ENCODE data around the gene GRID2. TPM values are rescaled to one million over a fixed set of nuclear protein-coding genes. Genes with fewer than 3 reads are reported as not detected.

GRID2 gene
- polyA plus RNA-seq, 1 donor (not counting 4 experiments of a cell fraction or from before 2014, with no cell fraction given) = not detected

DNA sequence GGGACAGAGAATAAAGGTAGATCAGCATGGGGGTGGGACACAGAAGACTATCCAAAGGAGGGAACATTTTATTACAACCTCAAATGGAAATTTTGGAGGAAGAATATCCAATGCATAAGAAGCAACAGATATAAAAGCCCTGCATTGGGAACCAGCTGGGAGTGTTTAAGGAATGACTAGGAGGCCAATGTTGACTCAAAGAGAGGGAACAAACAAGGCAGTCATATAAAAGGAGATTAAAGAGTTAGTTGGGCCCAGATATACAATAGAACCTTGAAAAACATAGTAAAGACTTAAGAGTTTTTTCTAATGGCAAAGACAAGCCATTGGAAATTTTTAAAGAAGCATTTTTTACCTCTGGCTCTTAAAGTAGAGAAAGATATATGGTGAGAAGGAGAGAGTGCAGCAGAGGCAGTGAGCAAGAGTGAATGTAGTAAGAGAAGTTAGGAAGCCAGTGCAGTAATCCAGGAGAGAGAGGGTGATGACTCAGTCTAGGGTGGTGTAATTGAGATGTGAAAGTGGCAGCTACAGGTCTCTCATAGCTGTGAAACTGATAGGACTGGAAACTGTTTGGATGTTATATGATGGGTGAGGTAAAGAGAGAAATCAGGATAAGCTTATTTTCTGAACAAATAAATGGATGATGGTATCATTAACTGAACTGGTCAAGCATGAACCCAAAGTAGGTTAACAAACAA is 1342.6 kb downstream of the GRID2 start:
- TF ChIP-seq, protein P1, sequence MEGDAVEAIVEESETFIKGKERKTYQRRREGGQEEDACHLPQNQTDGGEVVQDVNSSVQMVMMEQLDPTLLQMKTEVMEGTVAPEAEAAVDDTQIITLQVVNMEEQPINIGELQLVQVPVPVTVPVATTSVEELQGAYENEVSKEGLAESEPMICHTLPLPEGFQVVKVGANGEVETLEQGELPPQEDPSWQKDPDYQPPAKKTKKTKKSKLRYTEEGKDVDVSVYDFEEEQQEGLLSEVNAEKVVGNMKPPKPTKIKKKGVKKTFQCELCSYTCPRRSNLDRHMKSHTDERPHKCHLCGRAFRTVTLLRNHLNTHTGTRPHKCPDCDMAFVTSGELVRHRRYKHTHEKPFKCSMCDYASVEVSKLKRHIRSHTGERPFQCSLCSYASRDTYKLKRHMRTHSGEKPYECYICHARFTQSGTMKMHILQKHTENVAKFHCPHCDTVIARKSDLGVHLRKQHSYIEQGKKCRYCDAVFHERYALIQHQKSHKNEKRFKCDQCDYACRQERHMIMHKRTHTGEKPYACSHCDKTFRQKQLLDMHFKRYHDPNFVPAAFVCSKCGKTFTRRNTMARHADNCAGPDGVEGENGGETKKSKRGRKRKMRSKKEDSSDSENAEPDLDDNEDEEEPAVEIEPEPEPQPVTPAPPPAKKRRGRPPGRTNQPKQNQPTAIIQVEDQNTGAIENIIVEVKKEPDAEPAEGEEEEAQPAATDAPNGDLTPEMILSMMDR (optimal IDR thresholded peaks at IDR 0.05 in 1 of 3, IDR thresholded peaks at IDR 0.05 in 1 of 3, conservative IDR thresholded peaks at IDR 0.05 in 1 of 3; ENCODE audit: extremely low read depth in 1 of 3, insufficient read depth in 2 of 3, low read length in 3 of 3) = no peak
- no peak for TF ChIP-seq EZH2 (IDR thresholded peaks at IDR 0.05; ENCODE audit: low read length)
- Histone ChIP-seq H3K4me2 (ENCODE audit: control insufficient read depth, extremely low read depth, insufficient read depth, low read depth, low read length) (no peak overlapping the region), H3K4me3 (ENCODE audit: control insufficient read depth in 2 of 3, extremely low read depth in 1 of 3, insufficient read depth in 2 of 3, low read depth in 1 of 3, low read length in 3 of 3) (no peak overlapping the region), H3K27me3 (ENCODE audit: control insufficient read depth, extremely low read depth, insufficient read depth, low read length) (no peaks in the 10 kb centered on the region), H3K79me2 (ENCODE audit: control insufficient read depth, insufficient read depth, low read length) (no peaks in the 10 kb centered on the region), H3K9me1 (ENCODE audit: control insufficient read depth, extremely low read depth, insufficient read depth, low read length) (no peaks in the 10 kb centered on the region), H3K9me3 (ENCODE audit: control insufficient read depth, low read depth, low read length) (no peaks in the 10 kb centered on the region), H3K9ac (ENCODE audit: control insufficient read depth, extremely low read depth, insufficient read depth, low read length) (no peak overlapping the region), H3K27ac (ENCODE audit: control insufficient read depth, insufficient read depth, low read length) (no peak overlapping the region), H3K4me1 (ENCODE audit: control insufficient read depth, extremely low read depth, insufficient read depth, low read length) (no peaks in the 10 kb centered on the region), H2AFZ (ENCODE audit: control insufficient read depth, low read length) (no peak overlapping the region), H4K20me1 (ENCODE audit: control insufficient read depth, extremely low read depth, insufficient read depth, low read length) (no peaks in the 10 kb centered on the region), H3K36me3 (ENCODE audit: control insufficient read depth in 2 of 2, extremely low read depth in 1 of 2, insufficient read depth in 2 of 2, low read length in 2 of 2) (no peaks in the 10 kb centered on the region)
- DNase-seq (ENCODE audit: low read depth, low spot score) (no peak), FAIRE-seq (no peak)
- dilution Hi-C loops (cut with MboI; ENCODE audit: extremely low pct_ligation_motif_present, low sequenced_read_pairs) = no loop called here

DNA sequence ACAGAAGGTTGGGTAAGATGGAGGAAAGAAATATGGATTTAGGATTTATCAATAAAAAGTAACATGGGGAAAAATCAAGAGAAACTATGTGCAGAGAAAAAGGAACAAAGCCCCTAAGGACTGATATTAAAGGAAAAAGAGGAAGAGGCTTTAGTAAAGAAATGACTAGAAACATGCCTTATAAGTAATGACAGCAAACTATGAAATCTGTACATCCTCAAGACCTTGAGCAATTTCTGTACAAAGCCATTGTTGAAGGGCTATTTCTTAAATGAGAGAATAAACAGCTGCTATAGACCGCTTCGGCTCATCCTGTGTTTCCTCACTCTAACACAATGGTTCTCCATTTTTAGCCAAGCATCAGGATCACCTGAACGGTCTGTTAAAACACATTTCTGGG is 1344.5 kb downstream of the GRID2 start:
- no peak overlapping the region for H3K4me2 ChIP-seq (ENCODE audit: control insufficient read depth, extremely low read depth, insufficient read depth, low read depth, low read length)
- no peak overlapping the region for H3K4me3 ChIP-seq (ENCODE audit: control insufficient read depth in 2 of 3, extremely low read depth in 1 of 3, insufficient read depth in 2 of 3, low read depth in 1 of 3, low read length in 3 of 3)
- H4K20me1 ChIP-seq (ENCODE audit: control insufficient read depth, extremely low read depth, insufficient read depth, low read length) = no peaks in the 10 kb centered on the region
- dilution Hi-C loops (cut with MboI; ENCODE audit: extremely low pct_ligation_motif_present, low sequenced_read_pairs) = no loop called here
- no peaks in the 10 kb centered on the region for H3K27me3 ChIP-seq (ENCODE audit: control insufficient read depth, extremely low read depth, insufficient read depth, low read length)
- no peaks in the 10 kb centered on the region for H3K9me3 ChIP-seq (ENCODE audit: control insufficient read depth, low read depth, low read length)
- no peak for FAIRE-seq
- H3K4me1 ChIP-seq (ENCODE audit: control insufficient read depth, extremely low read depth, insufficient read depth, low read length) = no peaks in the 10 kb centered on the region
- no peaks in the 10 kb centered on the region for H3K79me2 ChIP-seq (ENCODE audit: control insufficient read depth, insufficient read depth, low read length)
- H2AFZ ChIP-seq (ENCODE audit: control insufficient read depth, low read length) = no peak overlapping the region
- no peak for DNase-seq (ENCODE audit: low read depth, low spot score)
- H3K36me3 ChIP-seq (ENCODE audit: control insufficient read depth in 2 of 2, extremely low read depth in 1 of 2, insufficient read depth in 2 of 2, low read length in 2 of 2) = no peaks in the 10 kb centered on the region
- no peak overlapping the region for H3K9ac ChIP-seq (ENCODE audit: control insufficient read depth, extremely low read depth, insufficient read depth, low read length)
- TF ChIP-seq, protein P1 (optimal IDR thresholded peaks at IDR 0.05 in 1 of 3, IDR thresholded peaks at IDR 0.05 in 1 of 3, conservative IDR thresholded peaks at IDR 0.05 in 1 of 3; ENCODE audit: extremely low read depth in 1 of 3, insufficient read depth in 2 of 3, low read length in 3 of 3) = no peak
- no peak for TF ChIP-seq EZH2 (IDR thresholded peaks at IDR 0.05; ENCODE audit: low read length)
- H3K9me1 ChIP-seq (ENCODE audit: control insufficient read depth, extremely low read depth, insufficient read depth, low read length) = no peaks in the 10 kb centered on the region
- H3K27ac ChIP-seq (ENCODE audit: control insufficient read depth, insufficient read depth, low read length) = no peak overlapping the region
